Omental fat pad (tissue), 4 donors: ENCODE data around the gene CDYL2. TPM values are rescaled to one million over a fixed set of nuclear protein-coding genes. Genes with fewer than 3 reads are reported as not detected.

Source experiments
- ATAC-seq: fragments of 150-250 bp; one replicate; pipeline ENCODE4 v1.9.1; 2016; ENCODE audit warnings: mild to moderate bottlenecking, moderate library complexity; ENCODE audit not compliant: low FRiP score
- DNase-seq: peaks from one replicate; pipeline ENCODE4 v3.0.0-alpha.2; 2019; ENCODE audit warnings: low spot score
- CTCF ChIP-seq, 3 donors: fragments of 450-650 bp; IDR thresholded peaks; one replicate each; pipeline ENCODE4 v1.5.1; 2016 to 2017; ENCODE audit warnings: antibody characterized with exemption in 3 of 3, mild to moderate bottlenecking in 3 of 3, moderate library complexity in 2 of 3
- total RNA-seq, 4 donors: library from RNA; depleted of rRNA; stranded (reverse); fragments of >200 nt; gene quantifications; one replicate each; pipeline ENCODE4 v1.1.0, GENCODE V29; 2016

The CDYL2 gene
- total RNA-seq, 4 donors from 2014 or later: 5.9 to 8.8 (median 6.6) TPM

DNA sequence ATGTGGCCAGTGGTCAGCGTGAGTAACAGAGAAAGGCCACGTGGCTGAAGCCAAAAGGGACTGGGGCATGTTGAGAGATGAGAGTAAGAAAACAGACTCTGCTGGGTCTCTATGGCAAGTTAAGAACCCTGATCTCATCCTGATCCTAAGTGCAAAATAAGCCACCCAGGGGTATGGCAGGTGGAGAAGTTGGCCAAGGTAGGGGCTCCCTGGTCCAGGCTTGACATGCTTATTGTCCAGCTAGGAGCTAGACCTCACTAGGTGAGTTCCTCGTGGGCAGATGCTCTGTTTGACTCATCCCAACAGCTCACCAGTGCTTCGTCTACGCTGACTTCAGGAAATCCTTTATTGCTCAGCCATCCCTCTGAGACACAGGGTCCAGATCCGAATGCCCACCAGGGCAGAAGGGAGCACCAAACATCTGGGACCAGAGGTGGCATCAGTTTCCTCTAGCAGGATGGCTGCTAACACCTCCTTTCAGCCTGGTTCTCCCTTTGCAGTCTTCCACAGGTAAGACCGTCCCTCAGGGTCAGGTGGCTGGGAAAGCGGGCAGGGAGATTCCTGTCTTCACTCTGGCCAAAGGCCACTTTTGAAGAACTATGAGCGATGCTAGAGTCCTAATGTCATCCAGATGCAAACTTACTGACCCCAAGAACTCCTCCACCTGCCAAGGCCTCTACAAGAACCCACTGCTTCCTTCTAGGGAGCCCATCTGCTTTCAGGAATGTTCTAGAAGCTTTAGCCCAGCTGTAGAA, 99.5 kb downstream of the CDYL2 start:
- ATAC-seq (no peak), DNase-seq (no peak)
- no peak for TF ChIP-seq CTCF (IDR thresholded peaks at IDR 0.05)

DNA sequence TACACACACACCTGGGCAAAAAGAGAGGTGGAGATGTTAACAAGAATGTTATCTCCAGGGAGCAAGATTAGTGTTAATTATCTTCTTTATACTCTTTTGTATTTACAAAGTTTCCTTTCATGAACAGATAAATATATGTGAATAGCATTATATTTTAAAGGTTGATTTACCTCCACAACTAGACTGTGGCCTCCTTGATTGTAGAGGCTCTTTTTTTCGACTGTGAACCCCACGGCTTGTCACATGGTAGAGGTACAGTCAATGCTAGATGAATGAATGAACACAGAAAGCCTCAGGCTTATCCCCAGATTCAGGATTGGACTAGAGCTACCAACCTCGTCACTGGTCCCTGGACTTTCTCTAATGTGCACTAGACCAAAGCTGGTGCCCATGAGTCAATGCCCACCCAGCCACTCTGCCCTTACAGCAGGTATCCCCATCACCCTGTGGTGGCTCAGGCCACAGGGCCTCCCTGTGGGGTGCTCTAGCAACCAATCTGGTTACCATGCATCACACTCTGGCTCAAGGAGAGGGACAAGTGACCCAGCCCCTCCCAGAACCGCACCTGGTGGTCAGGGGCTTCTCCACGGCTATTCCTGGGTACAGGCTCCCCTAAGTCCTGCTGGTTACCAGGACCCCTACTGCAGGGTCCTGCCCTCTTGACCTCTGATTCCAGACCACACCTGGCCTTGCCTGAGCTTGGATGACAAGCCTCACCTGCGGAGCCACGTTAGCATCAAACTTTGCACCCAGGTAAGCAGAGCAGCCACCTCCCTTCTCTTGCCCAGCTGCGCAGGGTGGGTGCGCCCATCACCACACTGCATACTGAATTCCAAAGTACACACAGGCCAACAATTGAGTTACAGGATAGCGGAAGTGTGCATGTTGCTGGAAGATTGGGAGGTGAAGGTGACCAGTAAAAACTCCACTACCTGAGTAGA, 101.0 kb downstream of the CDYL2 start:
- TF ChIP-seq CTCF (IDR thresholded peaks at IDR 0.05): no peak

GRCh38 chr16:80702696-80703095, 101.7 kb downstream of the CDYL2 start:
- DNase-seq (no peak), ATAC-seq (no peak)
- no peak for TF ChIP-seq CTCF (IDR thresholded peaks at IDR 0.05)

More for the DNA sequence above, 101.0 kb downstream of the CDYL2 start:
- ATAC-seq: no peak
- no peak for DNase-seq

- no peak for ATAC-seq
- DNase-seq: no peak
- no peak for TF ChIP-seq CTCF (IDR thresholded peaks at IDR 0.05)
Observed at GRCh38 chr16:80700558-80700957, 103.8 kb downstream of the CDYL2 start.

GRCh38 chr16:80695020-80695419, 109.4 kb downstream of the CDYL2 start:
- TF ChIP-seq CTCF (IDR thresholded peaks at IDR 0.05): no peak
- ATAC-seq: no peak
- no peak for DNase-seq

DNA sequence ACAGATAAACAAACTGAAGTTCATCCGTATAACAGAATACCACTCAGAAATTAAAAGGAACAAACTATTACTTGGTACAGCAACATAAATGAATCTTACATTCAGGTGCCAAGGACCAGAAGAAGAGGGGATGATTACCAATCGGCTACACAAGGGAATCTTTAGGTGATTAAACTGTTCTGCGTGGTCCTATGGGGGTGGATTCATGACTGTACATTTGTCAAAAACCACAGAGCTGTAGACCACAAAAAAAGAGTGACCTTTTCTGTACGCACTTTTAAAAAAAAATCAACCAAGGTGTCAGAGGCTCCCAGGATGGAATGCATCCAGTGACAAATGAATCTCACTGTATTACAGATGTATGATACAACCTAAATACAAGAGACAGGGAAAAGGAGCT, 110.8 kb downstream of the CDYL2 start:
- no peak for TF ChIP-seq CTCF (IDR thresholded peaks at IDR 0.05)
- ATAC-seq (no peak), DNase-seq (no peak)
